Calu3 (cell line): Measurements from ENCODE around the gene COA4. TPM values are rescaled to one million over a fixed set of nuclear protein-coding genes. Genes with fewer than 3 reads are reported as not detected.

Experiments
- BruUV-seq: library from RNA; stranded (reverse); fragments of 400-500 nt; replicated peaks from 2 replicates; lab custom pipeline; 2021; lab: Mats Ljungman, UMichigan
- CTCF ChIA-PET: fragments of 300-600 bp; sonication (Branson Sonifier 250); formaldehyde crosslinking; loops from one replicate; lab custom pipeline; 2022; ENCODE audit warnings: antibody characterized with exemption; lab: Charles Lee
- DNase-seq: peaks from one replicate; pipeline ENCODE4 v3.0.0; 2022
- H3K27ac Mint-ChIP-seq: one replicate; pipeline ENCODE4 v1.8.0; 2022; ENCODE audit warnings: mixed read lengths; ENCODE audit not compliant: unreplicated experiment
- H3K27me3 Mint-ChIP-seq: one replicate; pipeline ENCODE4 v1.8.0; 2022; ENCODE audit warnings: mixed read lengths; ENCODE audit not compliant: unreplicated experiment
- H3K36me3 Mint-ChIP-seq: one replicate; pipeline ENCODE4 v1.8.0; 2022; ENCODE audit warnings: mild to moderate bottlenecking, moderate library complexity, mixed read lengths; ENCODE audit not compliant: insufficient read depth, unreplicated experiment
- H3K4me1 Mint-ChIP-seq: one replicate; pipeline ENCODE4 v1.8.0; 2022; ENCODE audit warnings: mild to moderate bottlenecking, low read depth, mixed read lengths; ENCODE audit not compliant: unreplicated experiment
- H3K4me3 Mint-ChIP-seq: one replicate; pipeline ENCODE4 v1.8.0; 2022; ENCODE audit warnings: mild to moderate bottlenecking, low read depth, moderate library complexity, mixed read lengths; ENCODE audit not compliant: unreplicated experiment
- H3K9me3 Mint-ChIP-seq: one replicate; pipeline ENCODE4 v1.8.0; 2022; ENCODE audit warnings: low read depth, mixed read lengths; ENCODE audit not compliant: unreplicated experiment
- CTCF ChIP-seq: fragments of 200-600 bp; IDR thresholded peaks from one replicate; pipeline ENCODE4 v1.8.0; 2022; ENCODE audit warnings: antibody characterized with exemption; ENCODE audit not compliant: unreplicated experiment
- intact Hi-C: fragments of 100-400 bp; cut with micrococcal nuclease; formaldehyde crosslinking; loops from one replicate; pipeline ENCODE4 v1.10.0; 2022; ENCODE audit not compliant: unreplicated experiment
- total RNA-seq: library from RNA; stranded (reverse); gene quantifications from 2 replicates; pipeline ENCODE4 v1.2.3, GENCODE V29; 2022

COA4 gene
- total RNA-seq, 1 experiment from 2014 or later, result 82.5 TPM

DNA sequence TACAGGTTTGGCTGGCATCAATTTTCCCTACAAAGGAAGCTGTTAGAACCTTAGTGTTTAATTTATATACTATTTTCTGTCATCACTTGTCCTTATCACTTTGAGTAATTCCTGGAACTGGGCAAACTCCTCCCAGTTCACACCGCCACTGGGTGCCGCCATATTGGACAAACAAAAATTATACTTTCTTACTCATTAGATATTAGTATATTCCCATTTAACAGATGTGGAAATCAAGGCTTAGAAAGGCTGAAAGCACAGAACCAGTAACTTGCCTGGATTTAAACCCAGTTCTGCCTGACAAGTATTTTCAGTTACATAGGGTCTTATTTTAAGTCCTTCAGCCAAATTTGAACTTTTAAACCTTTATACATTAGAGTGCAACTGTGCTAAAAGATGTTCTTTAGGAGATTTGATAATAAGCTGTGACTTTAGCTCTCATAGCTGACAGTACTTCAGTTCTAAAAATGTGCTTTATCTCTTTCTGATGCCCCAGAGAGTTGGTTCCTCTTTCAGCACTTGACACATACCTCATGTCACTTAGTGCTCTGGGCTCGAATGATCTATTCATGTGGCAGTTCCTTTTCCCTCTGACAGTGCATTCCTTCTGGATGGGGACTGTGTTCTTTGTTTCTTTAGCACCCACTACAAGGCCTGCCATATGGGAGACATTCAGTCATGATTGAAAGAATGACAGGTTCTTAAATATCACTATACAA is 25.4 kb downstream of the COA4 start:
- Mint-ChIP-seq H3K9me3 (no peaks in the 10 kb centered on the region), H3K36me3 (peaks cover 7% of the 10 kb centered on the region), H3K4me3 (no peak overlapping the region), H3K27me3 (no peaks in the 10 kb centered on the region), H3K4me1 (no peaks in the 10 kb centered on the region), H3K27ac (no peak overlapping the region)
- BruUV-seq, result no TSS peak
- no peak for TF ChIP-seq CTCF
- intact Hi-C loops, result no loop called here
- CTCF ChIA-PET, result interaction anchor here (0.5 kb wide), 1 partner anchor 182 kb away, joined by 4 read pairs; no protein-coding TSS in a partner anchor
- no peak for DNase-seq

DNA sequence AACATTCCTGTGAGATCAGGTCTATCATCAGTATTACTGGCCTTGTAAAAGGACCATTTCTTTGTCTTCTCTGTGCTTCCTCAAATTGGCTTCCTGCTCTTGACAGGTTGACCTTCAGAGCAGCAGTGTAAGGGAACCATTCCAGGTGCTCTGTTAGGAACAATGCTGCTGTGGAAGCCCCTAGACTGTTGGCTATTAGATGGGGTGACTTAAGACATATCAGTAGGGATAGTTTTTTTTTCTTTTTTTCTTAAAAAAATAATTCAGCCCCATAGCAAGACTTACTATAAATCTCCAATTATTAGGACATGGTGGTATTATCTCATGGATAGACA is 37.6 kb downstream of the COA4 start:
- no TSS peak for BruUV-seq
- TF ChIP-seq CTCF, result no peak
- H3K9me3 Mint-ChIP-seq, result no peaks in the 10 kb centered on the region
- DNase-seq, result no peak
- intact Hi-C loops, result no loop called here
- CTCF ChIA-PET, result no interaction called here
- H3K27me3 Mint-ChIP-seq, result no peaks in the 10 kb centered on the region
- no peak overlapping the region for H3K4me3 Mint-ChIP-seq
- peaks cover 7% of the 10 kb centered on the region for H3K36me3 Mint-ChIP-seq
- H3K4me1 Mint-ChIP-seq, result no peaks in the 10 kb centered on the region
- H3K27ac Mint-ChIP-seq, result no peak overlapping the region

DNA sequence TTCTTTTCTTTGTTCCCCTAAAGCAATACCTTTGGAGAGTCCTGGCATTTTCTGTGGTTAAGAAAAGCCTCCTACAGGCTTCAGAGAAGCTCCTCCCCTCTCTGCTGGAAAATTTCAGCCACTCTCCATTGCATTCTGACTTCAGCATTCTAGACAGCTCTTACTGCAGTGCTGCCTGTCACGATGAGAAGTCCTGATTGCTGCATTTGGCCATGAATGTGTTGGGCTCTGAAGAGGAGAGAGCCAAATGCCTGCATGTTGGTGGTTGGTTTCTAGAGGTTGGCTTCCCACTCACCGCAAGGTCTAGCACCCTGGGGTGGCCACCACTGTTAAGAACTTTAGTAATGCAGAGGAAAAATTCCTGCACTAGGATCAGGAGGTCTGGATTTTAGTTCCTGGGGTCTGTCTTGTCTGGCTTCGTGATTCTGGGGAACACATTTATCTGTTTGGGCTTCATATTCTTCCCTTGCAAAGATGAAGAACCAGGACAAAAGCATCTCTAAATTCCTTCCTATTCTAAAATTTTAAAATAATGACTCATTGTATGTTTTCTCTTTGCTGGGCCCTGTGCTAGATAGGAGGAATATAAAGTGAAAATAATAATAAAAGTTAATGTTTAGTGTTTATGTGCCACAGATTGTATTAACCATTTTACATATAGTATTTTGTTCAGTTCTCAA is 38.1 kb downstream of the COA4 start:
- peaks cover 5% of the 10 kb centered on the region for H3K36me3 Mint-ChIP-seq
- CTCF ChIA-PET, result interaction anchor here (0.6 kb wide), 1 partner anchor 148 kb away, joined by 3 read pairs; no protein-coding TSS in a partner anchor
- H3K9me3 Mint-ChIP-seq, result no peaks in the 10 kb centered on the region
- no peak overlapping the region for H3K4me3 Mint-ChIP-seq
- no peak for TF ChIP-seq CTCF
- no peaks in the 10 kb centered on the region for H3K4me1 Mint-ChIP-seq
- DNase-seq, result no peak
- intact Hi-C loops, result no loop called here
- BruUV-seq, result no TSS peak
- H3K27ac Mint-ChIP-seq, result no peak overlapping the region
- H3K27me3 Mint-ChIP-seq, result no peaks in the 10 kb centered on the region

GRCh38 chr11:73833067-73833466 is 43.6 kb downstream of the COA4 start:
- no peak overlapping the region for H3K4me3 Mint-ChIP-seq
- H3K27me3 Mint-ChIP-seq, result no peaks in the 10 kb centered on the region
- intact Hi-C loops, result no loop called here
- no peaks in the 10 kb centered on the region for H3K4me1 Mint-ChIP-seq
- H3K9me3 Mint-ChIP-seq, result no peaks in the 10 kb centered on the region
- H3K27ac Mint-ChIP-seq, result no peak overlapping the region
- TF ChIP-seq CTCF, result no peak
- CTCF ChIA-PET, result interaction anchor here (0.6 to 0.9 kb wide), 3 partner anchors 23 to 102 kb away, joined by 3 to 5 read pairs (median 3); no protein-coding TSS in a partner anchor
- peaks cover 5% of the 10 kb centered on the region for H3K36me3 Mint-ChIP-seq
- no TSS peak for BruUV-seq
- DNase-seq, result no peak
